Measurements from ENCODE around the gene SHMT1.
"Not testable (repeated sequence)": the region's sequence is repeated elsewhere in the genome, so short reads cannot be mapped to it uniquely, and the experiment has no call there.

The SHMT1 gene

GRCh38 chr17:18378205-18378505 is 14.8 kb upstream of the SHMT1 start:
- POLR2A ChIA-PET = interaction anchor here (1.6 kb wide), 1 partner anchor 15 kb away, joined by 4 read pairs; the partner anchor contains the start of gene SHMT1
- DNase-seq (ENCODE audit: extremely low spot score) = no peak
- CTCF ChIA-PET = no interaction called here
- no peak for TF ChIP-seq LEF1 (IDR thresholded peaks at IDR 0.05; ENCODE audit: borderline replicate concordance)
- TF ChIP-seq ELF4 (IDR thresholded peaks at IDR 0.05) = no peak
- TF ChIP-seq TARDBP (IDR thresholded peaks at IDR 0.05) = no peak
- TF ChIP-seq FOXA1 (IDR thresholded peaks at IDR 0.05) = no peak
- TF ChIP-seq ARNT (IDR thresholded peaks at IDR 0.05) = no peak
- TF ChIP-seq SP1 (IDR thresholded peaks at IDR 0.05) = no peak
- TF ChIP-seq CTBP1 (IDR thresholded peaks at IDR 0.05; ENCODE audit: borderline replicate concordance) = no peak
- TF ChIP-seq L3MBTL2 (conservative IDR thresholded peaks at IDR 0.05) = no peak
- TF ChIP-seq FOXM1 (IDR thresholded peaks at IDR 0.05; ENCODE audit: borderline replicate concordance) = no peak
- TF ChIP-seq HDGF (IDR thresholded peaks at IDR 0.05; ENCODE audit: borderline replicate concordance) = no peak
- no peak for TF ChIP-seq FOXK2 (IDR thresholded peaks at IDR 0.05)
- TF ChIP-seq PKNOX1 (IDR thresholded peaks at IDR 0.05) = no peak
- no peak for TF ChIP-seq BHLHE40 (IDR thresholded peaks at IDR 0.05; ENCODE audit: borderline replicate concordance)
- TF ChIP-seq ZNF384 (IDR thresholded peaks at IDR 0.05) = no peak
- TF ChIP-seq NFRKB (IDR thresholded peaks at IDR 0.05) = no peak

- CTCF ChIA-PET = no interaction called here
- POLR2A ChIA-PET = no interaction called here
Measured at GRCh38 chr17:18377437-18378204, 14.3 kb upstream of the SHMT1 start, which contains the start of gene EVPLL. TSS of gene EVPLL (plus strand) at chr17:18377778. CDS start at chr17:18380938, 3,160 bp downstream.

GRCh38 chr17:18374216-18374615 is 10.9 kb upstream of the SHMT1 start:
- ChIA-PET CTCF (no interaction called here), POLR2A (no interaction called here)
- DNase-seq (ENCODE audit: extremely low spot score) = no peak
- TF ChIP-seq TARDBP (IDR thresholded peaks at IDR 0.05) (no peak), FOXA1 (IDR thresholded peaks at IDR 0.05) (no peak), PKNOX1 (IDR thresholded peaks at IDR 0.05) (no peak), LEF1 (IDR thresholded peaks at IDR 0.05; ENCODE audit: borderline replicate concordance) (no peak), NFRKB (IDR thresholded peaks at IDR 0.05) (no peak), HDGF (IDR thresholded peaks at IDR 0.05; ENCODE audit: borderline replicate concordance) (no peak), L3MBTL2 (conservative IDR thresholded peaks at IDR 0.05) (no peak), FOXM1 (IDR thresholded peaks at IDR 0.05; ENCODE audit: borderline replicate concordance) (no peak), ELF4 (IDR thresholded peaks at IDR 0.05) (no peak), ARNT (IDR thresholded peaks at IDR 0.05) (no peak), BHLHE40 (IDR thresholded peaks at IDR 0.05; ENCODE audit: borderline replicate concordance) (no peak), CTBP1 (IDR thresholded peaks at IDR 0.05; ENCODE audit: borderline replicate concordance) (no peak), SP1 (IDR thresholded peaks at IDR 0.05) (no peak), SUZ12 (IDR thresholded peaks at IDR 0.05) (no peak)

More at GRCh38 chr17:18377437-18378204, 14.3 kb upstream of the SHMT1 start, which contains the start of gene EVPLL:
- TF ChIP-seq BHLHE40 (IDR thresholded peaks at IDR 0.05; ENCODE audit: borderline replicate concordance) (no peak), L3MBTL2 (conservative IDR thresholded peaks at IDR 0.05) (no peak), FOXA1 (IDR thresholded peaks at IDR 0.05) (no peak), SP1 (IDR thresholded peaks at IDR 0.05) (no peak), ARNT (IDR thresholded peaks at IDR 0.05) (no peak), ELF4 (IDR thresholded peaks at IDR 0.05) (no peak), FOXK2 (IDR thresholded peaks at IDR 0.05) (no peak), FOXM1 (IDR thresholded peaks at IDR 0.05; ENCODE audit: borderline replicate concordance) (no peak), CTBP1 (IDR thresholded peaks at IDR 0.05; ENCODE audit: borderline replicate concordance) (no peak), NFRKB (IDR thresholded peaks at IDR 0.05) (no peak), TARDBP (IDR thresholded peaks at IDR 0.05) (no peak)
- DNase-seq (ENCODE audit: extremely low spot score) = no peak

- DNase-seq (ENCODE audit: extremely low spot score); CTCF ChIA-PET; POLR2A ChIA-PET: not testable (repeated sequence)
Measured at GRCh38 chr17:18373181-18373580, 9.8 kb upstream of the SHMT1 start.

- ChIA-PET POLR2A (no interaction called here), CTCF (no interaction called here)
- TF ChIP-seq HDGF (IDR thresholded peaks at IDR 0.05; ENCODE audit: borderline replicate concordance) (no peak), TARDBP (IDR thresholded peaks at IDR 0.05) (no peak), L3MBTL2 (conservative IDR thresholded peaks at IDR 0.05) (no peak), FOXM1 (IDR thresholded peaks at IDR 0.05; ENCODE audit: borderline replicate concordance) (no peak)
- no peak for DNase-seq (ENCODE audit: extremely low spot score)
Measured at GRCh38 chr17:18371455-18371854, 8.1 kb upstream of the SHMT1 start.

GRCh38 chr17:18370761-18371160 is 7.4 kb upstream of the SHMT1 start:
- POLR2A ChIA-PET = no interaction called here
- DNase-seq (ENCODE audit: extremely low spot score) = no peak
- CTCF ChIA-PET = no interaction called here
- TF ChIP-seq L3MBTL2 (conservative IDR thresholded peaks at IDR 0.05) (no peak), NFRKB (IDR thresholded peaks at IDR 0.05) (no peak), CTBP1 (IDR thresholded peaks at IDR 0.05; ENCODE audit: borderline replicate concordance) (no peak), LEF1 (IDR thresholded peaks at IDR 0.05; ENCODE audit: borderline replicate concordance) (no peak), FOXK2 (IDR thresholded peaks at IDR 0.05) (no peak), BHLHE40 (IDR thresholded peaks at IDR 0.05; ENCODE audit: borderline replicate concordance) (no peak), FOXM1 (IDR thresholded peaks at IDR 0.05; ENCODE audit: borderline replicate concordance) (no peak)

GRCh38 chr17:18368946-18369345 is 5.6 kb upstream of the SHMT1 start:
- ChIA-PET CTCF (no interaction called here), POLR2A (no interaction called here)
- TF ChIP-seq LEF1 (IDR thresholded peaks at IDR 0.05; ENCODE audit: borderline replicate concordance) (no peak), SUZ12 (IDR thresholded peaks at IDR 0.05) (no peak), ARNT (IDR thresholded peaks at IDR 0.05) (no peak)
- DNase-seq (ENCODE audit: extremely low spot score) = no peak

All from HEK293T (cell line).